GM21825 (cell line): ENCODE results near the gene PIGL.
"Not testable (repeated sequence)": the region's sequence is repeated elsewhere in the genome, so short reads cannot be mapped to it uniquely, and the experiment has no call there.

Experiments used
- ATAC-seq: cut with Tn5 transposase; IDR thresholded peaks from one replicate; pipeline ENCODE4 v1.9.1; 2021; ENCODE audit warnings: mild to moderate bottlenecking, moderate library complexity; ENCODE audit not compliant: unreplicated experiment

Gene PIGL

DNA sequence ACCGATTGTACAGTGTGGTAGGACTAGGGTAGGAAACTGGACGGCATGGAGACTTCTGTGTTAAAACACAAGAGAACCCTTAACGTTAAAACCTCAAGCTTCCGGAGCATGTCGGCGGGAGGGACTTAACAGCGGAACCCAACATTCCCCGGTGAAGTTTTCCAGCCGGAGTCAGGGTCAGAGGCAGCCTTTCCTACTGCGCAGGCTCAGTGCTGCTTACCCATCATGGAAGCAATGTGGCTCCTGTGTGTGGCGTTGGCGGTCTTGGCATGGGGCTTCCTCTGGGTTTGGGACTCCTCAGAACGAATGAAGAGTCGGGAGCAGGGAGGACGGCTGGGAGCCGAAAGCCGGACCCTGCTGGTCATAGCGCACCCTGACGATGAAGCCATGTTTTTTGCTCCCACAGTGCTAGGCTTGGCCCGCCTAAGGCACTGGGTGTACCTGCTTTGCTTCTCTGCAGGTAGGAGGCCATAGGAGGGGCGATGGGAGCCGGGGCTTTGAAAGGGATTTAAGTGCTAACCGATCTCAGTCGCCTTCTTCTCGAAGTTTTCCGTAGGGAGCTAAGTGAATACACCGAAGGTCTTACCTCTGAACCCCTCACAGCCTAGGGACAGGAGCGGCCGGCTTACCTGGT lies at the start of gene PIGL:
Gene PIGL, plus strand, starts transcription at position 209 of the 634 bp plus-strand sequence. Its CDS starts 17 bp downstream, at position 226.
- ATAC-seq = peak; percentile 42

DNA sequence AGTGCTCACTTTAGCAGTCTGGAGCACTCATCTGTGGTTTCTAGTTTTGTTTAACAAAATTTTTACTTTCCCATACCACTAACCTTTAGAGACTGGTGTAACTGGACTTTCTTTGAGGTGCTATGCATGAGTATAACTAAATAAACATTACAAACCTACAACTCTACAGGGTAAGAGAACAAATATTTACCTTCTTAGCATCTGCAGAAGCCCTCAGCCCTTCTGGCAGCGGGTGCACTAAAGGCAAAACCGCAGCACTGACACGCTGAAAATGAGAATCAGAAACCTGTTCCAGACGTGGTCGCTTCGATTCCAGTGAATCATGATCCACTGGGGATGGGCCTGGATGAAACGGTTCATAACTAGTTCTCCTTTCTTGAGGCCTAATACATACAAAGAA lies 45.4 kb upstream of the PIGL start:
- ATAC-seq = no peak

DNA sequence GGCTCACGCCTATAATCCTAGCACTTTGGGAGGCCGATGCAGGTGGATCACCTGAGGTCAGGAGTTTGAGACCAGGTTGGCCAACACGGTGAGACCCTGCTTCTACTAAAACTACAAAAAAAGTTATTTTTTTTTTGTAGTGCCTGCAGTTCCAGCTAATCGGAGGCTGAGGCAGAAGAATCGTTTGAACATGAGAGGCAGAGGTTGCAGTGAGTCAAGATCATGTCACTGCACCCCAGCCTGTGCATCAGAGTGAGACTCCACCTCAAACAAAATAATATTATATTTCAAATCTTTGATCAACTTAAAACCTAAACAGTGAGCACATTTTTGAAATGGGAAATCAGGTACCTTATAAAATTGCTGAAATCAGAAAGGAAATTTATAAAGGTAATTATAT lies 38.2 kb upstream of the PIGL start:
- ATAC-seq = no peak

DNA sequence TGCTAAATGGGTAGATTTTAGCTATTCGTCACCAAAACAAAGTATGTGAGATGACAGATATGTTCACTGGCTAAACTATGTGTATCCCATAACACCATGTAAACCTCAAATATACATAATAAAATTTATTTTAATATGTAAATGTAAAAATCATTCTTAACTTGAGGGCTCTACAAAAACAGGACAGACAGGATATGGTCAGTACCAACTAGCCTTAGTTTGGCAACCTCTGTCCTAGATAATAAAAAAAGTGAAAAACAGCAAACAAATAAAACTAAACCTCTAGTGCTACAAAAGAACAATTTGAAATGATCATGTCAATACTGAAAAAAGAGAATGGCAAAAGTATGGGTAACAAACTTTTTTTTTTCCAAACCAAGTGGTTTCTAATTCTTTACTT lies 35.4 kb upstream of the PIGL start:
- no peak for ATAC-seq

DNA sequence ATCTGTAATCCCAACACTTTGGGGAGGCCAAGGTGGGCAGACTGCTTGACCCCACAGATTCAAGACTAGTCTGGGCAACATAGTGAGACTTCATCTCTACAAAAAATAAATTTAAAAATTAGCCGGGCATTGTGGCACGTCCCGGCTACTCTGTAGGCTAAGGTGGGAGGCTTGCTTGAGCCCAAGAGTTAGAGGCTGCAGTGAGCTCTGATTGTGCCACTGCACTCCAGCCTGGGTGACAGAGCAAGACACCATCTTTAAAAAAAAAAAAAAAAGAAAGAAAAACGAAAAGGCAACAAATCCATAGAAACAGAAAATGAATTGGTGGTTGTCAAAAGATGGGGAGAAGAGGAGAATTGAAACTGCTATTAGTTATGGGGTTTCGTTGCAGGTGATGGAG lies 29.4 kb upstream of the PIGL start:
- ATAC-seq = no peak

DNA sequence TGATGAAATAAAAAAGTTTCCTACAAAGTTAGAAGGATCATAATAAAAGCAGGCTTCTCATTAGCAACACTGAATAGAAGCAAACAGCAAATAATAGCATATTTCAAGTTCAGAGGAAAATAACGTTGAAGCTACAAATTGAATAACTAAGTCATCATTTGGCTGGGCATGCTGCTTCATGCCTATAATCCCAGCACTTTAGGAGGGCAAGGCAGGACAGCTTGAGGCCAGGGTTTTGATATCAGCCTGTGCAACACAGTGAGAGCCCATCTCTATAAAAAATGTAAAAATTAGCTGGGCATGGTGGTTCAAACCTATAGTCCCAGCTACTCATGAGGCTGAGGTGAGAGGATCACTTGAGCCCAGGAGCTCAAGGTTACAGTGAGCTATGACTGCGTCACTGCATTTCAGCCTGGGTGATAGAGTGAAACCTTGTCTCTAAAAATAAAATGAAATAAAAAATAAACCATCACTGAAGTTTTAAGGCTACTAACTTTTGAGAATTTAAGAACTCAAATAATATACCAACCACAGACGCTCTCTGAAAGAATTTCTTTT lies 27.1 kb upstream of the PIGL start:
- no peak for ATAC-seq

DNA sequence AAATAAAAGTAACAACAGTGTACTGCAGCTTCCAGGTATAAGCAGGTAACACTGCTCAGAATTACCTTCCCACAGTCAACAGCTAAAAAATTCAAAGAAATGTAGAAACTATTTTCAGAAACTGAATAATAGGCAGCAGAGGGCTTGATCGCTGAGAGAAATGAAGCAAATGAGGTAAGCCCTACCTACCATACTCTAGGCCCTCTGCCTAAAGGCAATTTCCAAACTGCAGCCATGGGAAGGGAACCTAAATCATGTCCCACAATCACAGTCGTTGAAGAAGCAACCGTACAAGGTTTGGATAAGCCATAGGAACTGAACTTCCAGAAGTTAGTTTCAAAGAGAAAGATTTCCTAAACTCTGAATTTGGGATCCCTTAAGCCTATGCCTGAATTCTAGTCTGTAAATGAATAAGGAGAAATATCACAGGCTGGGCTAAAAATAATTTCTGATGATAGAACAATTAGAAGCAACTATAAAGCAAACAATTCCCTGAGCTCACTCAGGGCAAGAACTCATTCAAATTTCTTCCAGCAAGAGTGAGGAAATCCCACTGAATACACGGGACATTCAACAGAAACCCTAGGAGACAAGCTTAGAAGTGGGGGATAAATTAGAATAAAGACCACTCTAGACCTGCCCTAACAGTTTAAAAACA lies 26.2 kb upstream of the PIGL start:
- ATAC-seq = no peak

DNA sequence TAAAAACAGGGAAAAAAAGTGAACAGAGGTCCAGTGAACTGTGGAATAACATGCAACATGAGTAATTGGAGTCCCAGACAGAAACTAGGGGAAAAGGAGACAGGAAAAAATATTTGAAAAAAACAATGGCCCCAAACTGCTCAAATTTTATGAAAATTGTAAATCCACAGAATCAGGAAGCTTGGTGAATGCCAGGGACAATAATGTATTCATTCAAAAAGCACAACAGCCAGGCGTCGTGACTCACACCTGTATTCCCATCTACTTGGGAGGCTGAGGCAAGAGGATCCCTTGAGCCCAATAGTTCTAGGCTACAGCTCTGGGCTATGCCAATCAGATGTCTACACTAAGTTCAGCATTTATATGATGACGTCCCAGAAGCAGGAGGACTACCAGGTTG lies 25.4 kb upstream of the PIGL start:
- no peak for ATAC-seq

DNA sequence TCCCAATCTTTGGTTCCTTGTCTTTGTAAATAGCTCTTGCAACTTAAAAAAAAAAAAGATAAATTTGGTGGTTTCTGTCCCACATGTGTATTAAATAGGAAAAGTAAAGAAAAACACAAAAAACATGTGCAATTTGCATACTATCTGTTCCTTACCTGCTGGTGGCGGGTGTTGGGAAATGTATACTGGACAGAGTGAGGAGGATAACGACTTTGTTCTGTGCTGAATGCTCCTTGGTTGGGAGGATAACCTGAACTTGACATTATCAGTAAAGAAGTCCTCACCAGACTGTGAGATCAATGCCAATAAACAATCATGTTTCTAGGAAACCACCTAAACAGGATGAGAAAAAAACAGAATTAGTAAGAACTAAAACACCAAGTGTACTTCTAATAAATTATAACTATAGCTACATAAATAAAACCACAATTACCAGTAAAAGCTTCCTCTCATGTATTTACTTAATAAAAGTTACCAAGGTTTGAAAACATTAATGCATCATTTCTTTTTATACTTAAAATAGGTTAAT lies 22.6 kb upstream of the PIGL start:
- ATAC-seq = not testable (repeated sequence)

DNA sequence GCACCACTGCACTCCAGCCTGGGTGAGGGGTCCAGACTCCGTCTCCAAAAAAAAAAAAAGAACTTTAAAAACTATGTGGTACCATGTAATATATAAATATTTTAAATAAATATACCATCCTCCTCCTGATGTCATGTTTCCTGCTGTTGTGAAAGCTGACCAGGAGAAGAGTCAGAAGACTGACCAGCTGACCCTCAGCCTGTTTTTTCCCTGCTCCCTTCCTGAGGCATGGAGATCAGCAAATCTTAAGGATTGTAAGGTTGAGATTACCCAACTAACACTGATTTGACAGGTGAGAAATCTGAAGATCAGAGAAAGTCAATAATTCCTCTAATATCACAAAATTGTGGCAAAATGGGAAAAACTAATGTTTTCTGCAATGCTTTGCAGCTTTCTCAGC lies 19.7 kb upstream of the PIGL start:
- no peak for ATAC-seq

DNA sequence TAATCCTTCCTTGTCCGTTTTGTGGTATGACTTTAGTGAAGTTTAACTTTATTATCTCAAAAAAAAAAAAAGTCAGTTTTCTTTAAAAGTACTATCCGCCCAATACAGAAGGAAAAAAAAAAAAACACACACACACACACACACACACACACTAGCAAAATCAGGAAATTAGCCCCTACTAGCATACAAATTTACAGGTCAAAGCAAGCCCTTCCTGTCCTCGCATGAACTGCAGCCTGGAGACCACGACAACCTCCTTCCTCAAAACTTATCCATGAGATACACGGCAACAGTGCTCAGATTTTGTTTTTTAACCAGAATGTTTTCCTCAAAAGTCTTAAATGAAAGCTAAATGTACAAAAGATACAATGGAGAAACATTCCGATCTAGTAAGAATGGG lies 17.9 kb upstream of the PIGL start:
- no peak for ATAC-seq

DNA sequence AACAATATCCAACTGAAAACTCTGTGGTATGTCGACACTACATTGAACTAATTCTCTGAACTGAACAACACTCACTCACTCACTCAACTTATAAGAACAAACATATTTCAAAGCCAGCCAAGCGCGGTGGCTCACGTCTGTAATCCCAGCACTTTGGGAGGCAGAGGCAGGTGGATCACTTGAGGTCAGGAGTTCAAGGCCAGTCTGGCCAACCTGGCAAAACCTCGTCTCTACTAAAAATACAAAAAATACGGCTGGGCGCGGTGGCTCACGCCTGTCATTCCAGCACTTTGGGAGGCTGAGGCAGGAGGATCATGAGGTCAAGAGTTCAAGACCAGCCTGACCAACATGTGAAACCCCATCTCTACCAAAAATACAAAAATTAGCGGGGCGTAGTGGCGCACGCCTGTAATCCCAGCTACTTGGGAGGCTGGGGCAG lies 15.3 kb upstream of the PIGL start:
- not testable (repeated sequence) for ATAC-seq

DNA sequence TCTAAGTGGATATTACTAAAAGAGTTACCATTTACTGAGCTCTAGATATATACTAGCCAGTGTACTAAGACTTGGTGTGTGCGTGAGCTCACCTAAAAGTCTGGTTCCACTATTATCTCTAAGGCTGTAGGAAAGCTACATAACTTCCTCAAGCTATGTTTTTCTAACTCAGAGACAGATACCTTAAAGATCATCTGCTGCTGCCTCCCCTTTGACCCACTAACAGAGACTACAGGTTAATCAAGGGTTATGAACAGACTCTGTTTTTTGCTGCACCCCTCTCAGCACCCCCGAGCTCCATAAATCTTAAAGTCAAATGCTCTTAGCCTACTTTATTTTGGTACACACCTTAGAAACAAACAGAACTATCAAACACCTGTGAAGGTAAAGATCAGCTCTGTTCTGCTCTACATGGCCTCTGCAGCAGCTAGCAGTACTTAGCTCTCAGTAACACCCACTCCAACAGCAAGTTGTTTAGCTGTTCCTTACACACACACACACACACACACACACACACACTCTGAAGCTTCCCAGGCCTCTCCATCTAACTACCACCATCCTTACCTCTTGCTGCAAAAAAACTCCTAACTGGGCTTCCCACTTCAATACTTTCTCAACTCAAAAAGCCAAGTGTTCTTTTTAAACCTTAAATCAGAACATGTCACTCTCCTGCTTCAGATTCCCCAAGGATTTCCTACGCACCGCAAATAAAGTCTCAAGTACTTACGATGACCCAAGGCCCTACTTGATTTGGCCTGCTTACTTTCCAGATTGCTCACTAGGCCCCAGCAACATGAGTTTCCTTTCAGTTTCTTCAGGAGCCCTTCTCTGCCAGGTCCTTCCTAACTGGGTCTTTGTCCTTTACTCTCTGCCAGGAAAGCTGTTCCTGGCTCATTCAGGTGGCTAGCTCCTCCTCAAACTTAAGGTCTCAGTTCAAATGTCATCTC lies 14.2 kb upstream of the PIGL start:
- not testable (repeated sequence) for ATAC-seq

DNA sequence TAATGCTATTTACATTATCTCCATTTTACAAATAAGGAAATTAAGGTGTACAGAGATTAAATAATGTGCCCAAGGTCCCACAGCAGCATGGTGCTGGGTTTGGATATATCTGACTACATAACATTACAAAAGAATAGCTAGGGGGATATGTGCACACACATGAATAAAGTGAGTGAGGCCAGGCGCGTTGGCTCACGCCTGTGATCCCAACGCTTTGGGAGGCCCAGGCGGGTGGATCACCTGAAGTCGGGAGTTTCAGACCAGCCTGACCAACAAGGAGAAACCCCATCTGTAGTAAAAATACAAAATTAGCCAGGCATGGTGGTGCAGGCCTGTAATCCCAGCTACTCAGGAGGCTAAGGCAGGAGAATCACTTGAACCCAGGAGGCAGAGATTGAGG lies 12.2 kb upstream of the PIGL start:
- not testable (repeated sequence) for ATAC-seq

DNA sequence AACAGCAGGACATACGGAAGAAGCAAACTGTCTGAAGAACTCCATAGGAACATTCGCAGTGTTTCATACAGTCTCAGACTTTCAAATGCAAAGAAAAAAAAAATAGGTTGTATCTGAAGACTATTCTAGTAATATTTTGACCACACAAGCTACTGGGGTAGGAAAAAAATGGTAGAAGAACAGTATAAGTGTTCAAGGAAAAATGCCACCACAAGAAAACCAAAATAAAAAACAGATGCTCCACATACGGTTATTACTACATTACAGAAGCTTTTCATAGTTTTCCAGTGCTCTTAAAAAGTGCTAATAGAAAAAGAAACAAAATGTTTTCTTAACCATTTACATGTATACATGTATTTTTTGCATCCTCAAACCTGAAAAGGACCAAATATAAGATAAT lies 5.4 kb upstream of the PIGL start:
- no peak for ATAC-seq

DNA sequence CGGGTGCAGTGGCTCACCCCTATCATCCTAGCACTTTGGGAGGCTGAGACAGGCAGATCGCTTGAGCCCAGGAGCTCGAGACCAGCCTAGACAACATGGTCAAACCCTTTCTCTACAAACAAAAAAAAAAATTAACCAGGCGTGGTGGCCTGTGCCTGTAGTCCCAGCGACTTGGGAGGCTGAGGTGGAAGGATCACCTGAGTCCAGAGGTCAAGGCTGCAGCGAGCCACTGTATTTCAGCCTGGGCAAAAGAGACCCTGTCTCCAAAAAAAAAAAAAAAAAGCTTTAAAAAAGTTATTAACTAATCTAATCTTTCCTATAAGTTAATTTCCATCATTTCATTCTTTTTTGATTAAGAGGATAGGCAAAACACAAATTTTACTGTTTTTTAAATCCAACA lies 4.2 kb upstream of the PIGL start:
- ATAC-seq = no peak

DNA sequence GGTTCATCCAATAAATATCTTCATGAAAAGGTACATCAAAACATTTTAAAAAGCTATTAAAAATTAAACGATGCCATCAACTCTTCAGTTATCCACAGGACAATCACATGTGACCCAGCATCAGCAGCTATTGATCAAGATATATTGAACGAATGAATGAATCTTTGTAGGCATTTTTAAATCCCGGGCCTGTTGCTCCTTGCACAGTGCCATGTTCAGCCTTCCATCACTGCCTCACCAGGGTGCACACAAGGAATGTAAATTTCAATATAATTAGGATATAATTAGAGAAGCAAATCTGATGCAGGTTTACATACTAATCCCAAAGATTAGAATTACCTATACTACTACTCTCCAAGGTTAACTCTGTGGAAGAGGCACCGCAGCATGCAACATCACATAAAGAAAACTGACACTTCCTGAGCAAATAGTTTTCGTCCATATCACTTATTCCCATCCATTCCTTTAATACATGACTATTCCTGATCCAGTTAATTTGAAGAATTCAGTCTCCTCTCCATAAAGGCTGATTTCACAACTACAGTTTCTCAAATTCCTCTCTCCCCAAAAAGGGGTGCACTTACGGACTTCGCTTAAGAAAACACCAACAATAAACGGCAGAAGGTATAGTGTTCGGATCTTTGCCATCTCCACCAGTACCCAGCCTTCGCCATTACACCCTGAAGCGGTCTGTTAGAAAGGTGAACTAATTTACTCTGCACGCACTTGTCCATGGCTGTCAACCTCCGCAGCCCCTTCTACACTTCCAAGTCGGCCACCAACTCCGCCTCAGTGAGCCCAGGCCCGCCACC lies 2.6 kb upstream of the PIGL start:
- no peak for ATAC-seq

DNA sequence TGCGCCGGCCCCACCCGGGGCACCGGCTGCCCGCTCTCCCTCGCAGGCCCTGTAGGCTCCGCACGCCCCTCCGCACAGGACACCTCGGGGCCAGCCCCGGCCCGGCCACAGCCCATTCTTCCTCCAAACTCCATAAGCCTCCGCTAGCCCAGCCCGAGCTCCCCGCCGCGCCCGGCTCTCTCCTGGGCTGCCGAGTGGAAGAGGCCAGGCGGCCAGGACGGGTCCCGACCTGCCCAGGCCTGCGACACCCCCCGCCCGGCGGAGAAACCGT lies 2.1 kb upstream of the PIGL start:
- peak; percentile 30 for ATAC-seq

DNA sequence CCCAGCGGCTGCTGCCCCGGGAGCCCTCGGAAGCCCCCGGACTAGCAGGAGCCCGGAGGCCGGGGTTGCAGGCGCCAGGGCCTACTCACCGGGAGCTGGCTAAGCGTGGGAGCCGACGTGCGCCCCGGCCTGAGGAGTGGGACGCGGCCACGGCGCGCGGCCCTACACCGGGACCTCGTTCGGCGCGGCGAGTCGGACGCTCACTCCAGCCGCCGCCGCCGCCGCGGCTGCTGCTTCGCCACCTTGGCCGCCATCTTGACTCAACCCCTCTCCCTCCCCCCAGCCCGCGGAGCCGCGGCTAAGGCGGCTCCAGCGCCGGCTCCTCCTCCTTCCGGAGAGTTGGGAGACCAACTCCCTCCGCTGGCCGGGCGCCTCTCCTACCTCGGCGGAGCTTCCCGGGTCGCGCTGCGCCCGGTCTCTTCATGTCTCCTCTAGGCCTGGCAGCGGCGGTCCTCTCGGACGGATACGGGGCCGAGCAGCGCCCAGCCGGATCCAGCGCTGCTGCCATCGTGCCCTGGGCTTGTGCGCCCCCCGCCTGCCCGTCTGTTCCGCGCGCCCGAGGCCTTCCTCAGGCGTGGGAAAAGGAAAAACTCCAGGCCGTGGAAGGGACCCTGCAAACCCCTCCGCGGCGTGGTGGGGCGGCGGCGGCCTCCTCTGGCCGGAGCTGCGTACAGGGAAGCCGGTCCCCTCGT lies 1.6 kb upstream of the PIGL start, which contains the start of gene NCOR1:
Gene NCOR1, minus strand, starts transcription at position 262 of the 692 bp plus-strand sequence. CDS start 20,965 bp downstream, outside the sequence.
- peak; percentile 76 for ATAC-seq

DNA sequence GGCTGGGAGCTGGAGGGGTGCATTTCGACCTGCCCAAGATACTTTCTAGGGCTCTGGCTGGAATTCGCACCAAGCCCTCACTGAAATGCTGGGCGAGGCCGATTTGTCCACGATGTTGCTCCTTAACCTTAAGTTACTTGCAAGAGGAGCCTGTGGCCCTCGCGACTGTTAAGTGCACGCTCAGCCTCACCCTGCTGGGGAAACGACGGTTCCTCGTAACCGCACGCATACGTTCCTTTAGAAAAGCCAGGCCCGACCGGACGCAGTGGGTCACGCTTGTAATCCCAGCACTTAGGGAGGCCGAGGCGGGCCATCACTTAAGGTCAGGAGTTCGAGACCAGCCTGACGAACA lies 1.1 kb upstream of the PIGL start:
- no peak for ATAC-seq
